T-cell (primary cell): Measurements from ENCODE around the gene ASPG. TPM values are rescaled to one million over a fixed set of nuclear protein-coding genes. Genes with fewer than 3 reads are reported as not detected.

Experiments
- ATAC-seq, 4 experiments: fragments of 200-7000 bp in 3 of 4; fragments of 150-1000 bp in 1 of 4; cut with Tn5 transposase; replicated peaks in 1 of 4; 1 replicate in 3 of 4; 2 replicates in 1 of 4; pipeline ENCODE4 v1.10.0; 2021; ENCODE audit warnings: moderate library complexity in 3 of 4, mild to moderate bottlenecking in 2 of 4, moderate number of reproducible peaks in 1 of 4
- CTCF ChIA-PET, 2 donors: fragments of 300-600 bp; sonication (Branson Sonifier 250); formaldehyde crosslinking; loops; one replicate each; lab custom pipeline; 2022; ENCODE audit warnings: antibody characterized with exemption in 2 of 2; lab: Charles Lee
- POLR2A ChIA-PET, 2 donors: fragments of 300-600 bp; sonication (Branson Sonifier 250); formaldehyde crosslinking; loops; one replicate each; lab custom pipeline; 2022; ENCODE audit warnings: antibody characterized with exemption in 2 of 2; lab: Charles Lee
- DNase-seq, 35 experiments: peaks; one replicate each; pipeline versions ENCODE4 v3.0.0 to v3.0.0-alpha.2; 2013 to 2023
- H3K27ac ChIP-seq: one replicate; pipeline ENCODE4 v1.5.1; 2013; ENCODE audit warnings: low read length
- H3K27me3 ChIP-seq, 2 experiments: replicated peaks in 1 of 2; 1 replicate in 1 of 2; 2 replicates in 1 of 2; pipeline versions ENCODE4 v1.6.1 to v1.7.0; 2013; ENCODE audit warnings: low read length in 1 of 2, mixed read lengths in 1 of 2; ENCODE audit not compliant: control insufficient read depth in 2 of 2, insufficient read depth in 2 of 2; ENCODE audit errors: extremely low read depth in 1 of 2
- H3K36me3 ChIP-seq, 2 donors: 1 replicate in 1 of 2; 2 replicates in 1 of 2; pipeline versions ENCODE4 v1.6.1 to v1.7.0; 2013; ENCODE audit warnings: low read length in 1 of 2; ENCODE audit not compliant: control insufficient read depth in 2 of 2, insufficient read depth in 1 of 2; ENCODE audit errors: extremely low read depth in 1 of 2
- H3K4me1 ChIP-seq, 2 experiments: 1 replicate in 1 of 2; 2 replicates in 1 of 2; pipeline versions ENCODE4 v1.6.1 to v1.7.0; 2013; ENCODE audit warnings: low read length in 2 of 2, mixed read lengths in 1 of 2; ENCODE audit not compliant: insufficient read depth in 2 of 2, control insufficient read depth in 1 of 2; ENCODE audit errors: extremely low read depth in 1 of 2
- H3K4me3 ChIP-seq, 2 donors: 1 replicate in 1 of 2; 2 replicates in 1 of 2; pipeline versions ENCODE4 v1.5.1 to v1.7.0; 2013; ENCODE audit warnings: mild to moderate bottlenecking in 2 of 2, low read length in 1 of 2, moderate library complexity in 1 of 2; ENCODE audit not compliant: control insufficient read depth in 1 of 2; ENCODE audit errors: extremely low read depth in 1 of 2
- H3K9me3 ChIP-seq: 2 replicates; pipeline ENCODE4 v1.7.0; 2013
- H3K27ac Mint-ChIP-seq, 2 donors: one replicate each; pipeline ENCODE4 v1.8.0; 2020 to 2021; ENCODE audit warnings: mild to moderate bottlenecking in 2 of 2, mixed read lengths in 2 of 2
- H3K27me3 Mint-ChIP-seq, 2 donors: one replicate each; pipeline ENCODE4 v1.8.0; 2021 to 2022; ENCODE audit warnings: mixed read lengths in 2 of 2
- H3K36me3 Mint-ChIP-seq: one replicate; pipeline ENCODE4 v1.8.0; 2021; ENCODE audit warnings: mixed read lengths
- H3K4me1 Mint-ChIP-seq, 3 donors: one replicate each; pipeline ENCODE4 v1.8.0; 2020 to 2022; ENCODE audit warnings: mixed read lengths in 3 of 3, mild to moderate bottlenecking in 1 of 3
- H3K4me3 Mint-ChIP-seq, 3 donors: one replicate each; pipeline ENCODE4 v1.8.0; 2020 to 2022; ENCODE audit warnings: mild to moderate bottlenecking in 3 of 3, mixed read lengths in 3 of 3, moderate library complexity in 3 of 3
- H3K9me3 Mint-ChIP-seq, 3 donors: one replicate each; pipeline ENCODE4 v1.8.0; 2020 to 2022; ENCODE audit warnings: mixed read lengths in 3 of 3
- WGBS: methylation state at CpG from one replicate; pipeline ENCODE4 v1.1.5; 2013; ENCODE audit warnings: missing lambda C conversion rate; ENCODE audit not compliant: insufficient coverage; 5-methylcytosine and 5-hydroxymethylcytosine counted together
- total RNA-seq, 35 experiments: library from RNA in 6 of 35; stranded (reverse) in 6 of 35; fragments of 120-200 nt in 1 of 35; gene quantifications; one replicate each; pipeline versions ENCODE4 v1.2.1 to v1.2.4 and lab custom pipeline; 2013 to 2026

ASPG gene
- total RNA-seq, 5 donors from 2014 or later (not counting 1 experiment from before 2014, with no cell fraction given): 0.26 to 0.57 (median 0.38) TPM; not detected in 2

DNA sequence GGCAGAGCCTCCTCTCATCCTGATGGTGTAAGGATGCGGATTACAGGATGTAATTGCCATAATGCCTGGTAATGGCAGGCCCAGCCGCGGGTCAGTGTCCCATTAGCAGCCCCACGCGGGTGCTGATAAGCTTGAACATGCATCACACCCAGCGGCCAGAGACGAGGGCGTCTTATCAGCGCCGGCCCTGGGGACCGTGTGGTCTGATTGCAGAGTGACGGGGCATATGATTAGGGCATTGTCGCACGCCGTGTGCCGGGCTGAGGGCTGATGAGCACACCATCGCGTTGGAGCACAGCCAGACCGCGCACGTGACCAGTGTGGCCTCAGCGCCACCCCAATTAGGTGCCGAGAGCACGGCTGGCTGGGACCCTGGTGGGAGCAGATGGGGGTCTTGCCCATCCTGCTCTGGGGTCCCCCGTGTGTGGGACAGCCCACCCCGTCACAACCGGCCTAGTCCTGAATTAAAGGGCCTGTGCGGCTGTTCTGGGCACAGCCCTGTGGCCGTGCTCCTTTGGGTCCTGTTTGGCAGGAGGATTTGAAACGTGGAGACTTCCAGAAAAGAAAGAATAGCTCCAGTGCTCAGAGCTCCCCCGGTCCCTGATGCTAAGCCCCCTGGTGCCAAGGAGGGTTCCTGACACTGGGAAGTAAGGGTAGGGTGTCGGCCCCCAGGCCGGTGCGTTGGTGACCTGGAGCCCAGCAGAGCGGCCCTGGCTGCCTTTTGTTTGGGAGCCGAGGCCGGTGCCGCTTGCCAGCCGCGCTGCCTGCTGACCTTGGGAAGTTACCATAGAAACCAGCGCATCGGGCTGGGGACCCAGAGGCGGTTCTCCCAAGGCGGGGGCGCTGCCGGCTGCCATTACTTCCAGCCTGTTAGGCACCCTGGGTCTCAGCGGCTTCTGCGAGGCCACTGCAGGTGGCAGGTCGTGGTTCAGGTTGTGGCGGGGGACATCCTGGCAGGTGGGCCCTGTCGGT, 73.6 kb downstream of the ASPG start:
- no peak overlapping the region for H3K4me3 ChIP-seq
- 87% methylated on average over 43 of the region's 51 CpGs for WGBS
- H3K27ac ChIP-seq: no peak overlapping the region
- no peaks in the 10 kb centered on the region for H3K36me3 ChIP-seq
- no peaks in the 10 kb centered on the region for H3K4me1 ChIP-seq
- H3K27ac Mint-ChIP-seq: no peak overlapping the region
- ChIA-PET POLR2A (no interaction called here), CTCF (no interaction called here)
- H3K9me3 ChIP-seq: no peaks in the 10 kb centered on the region
- H3K27me3 ChIP-seq: peaks cover 0 to 6% of the 10 kb centered on the region in 2 experiments
- H3K9me3 Mint-ChIP-seq: no peaks in the 10 kb centered on the region
- ATAC-seq (no peak), DNase-seq (no peak)
- no peaks in the 10 kb centered on the region for H3K27me3 Mint-ChIP-seq
- H3K4me3 Mint-ChIP-seq: no peak overlapping the region
- H3K4me1 Mint-ChIP-seq: no peaks in the 10 kb centered on the region
- H3K36me3 Mint-ChIP-seq: no peaks in the 10 kb centered on the region

- no peaks in the 10 kb centered on the region for H3K36me3 ChIP-seq
- no peak for ATAC-seq
- H3K9me3 ChIP-seq: no peaks in the 10 kb centered on the region
- H3K27ac ChIP-seq: no peak overlapping the region
- no peaks in the 10 kb centered on the region for H3K4me1 ChIP-seq
- no peak overlapping the region for H3K27ac Mint-ChIP-seq
- ChIA-PET POLR2A (no interaction called here), CTCF (no interaction called here)
- H3K4me3 ChIP-seq: no peak overlapping the region
- H3K36me3 Mint-ChIP-seq: no peaks in the 10 kb centered on the region
- peaks cover 0 to 2% of the 10 kb centered on the region in 2 experiments for H3K27me3 ChIP-seq
- H3K4me3 Mint-ChIP-seq: no peak overlapping the region
- H3K4me1 Mint-ChIP-seq: no peaks in the 10 kb centered on the region
- H3K27me3 Mint-ChIP-seq: no peaks in the 10 kb centered on the region
- DNase-seq: no peak
- no peaks in the 10 kb centered on the region for H3K9me3 Mint-ChIP-seq
- WGBS: 72% methylated on average over 5 of the region's 9 CpGs
Observed at GRCh38 chr14:104159990-104160389, 74.5 kb downstream of the ASPG start.

- no peak overlapping the region for H3K27ac Mint-ChIP-seq
- Histone ChIP-seq H3K36me3 (no peaks in the 10 kb centered on the region), H3K9me3 (no peaks in the 10 kb centered on the region), H3K4me3 (no peak overlapping the region), H3K27ac (no peak overlapping the region), H3K4me1 (no peaks in the 10 kb centered on the region), H3K27me3 (peaks cover 0 to 2% of the 10 kb centered on the region in 2 experiments)
- ChIA-PET POLR2A (no interaction called here), CTCF (no interaction called here)
- H3K27me3 Mint-ChIP-seq: no peaks in the 10 kb centered on the region
- WGBS: 81% methylated on average over 19 of the region's 23 CpGs
- H3K4me3 Mint-ChIP-seq: no peak overlapping the region
- no peaks in the 10 kb centered on the region for H3K4me1 Mint-ChIP-seq
- ATAC-seq (no peak), DNase-seq (no peak)
- H3K36me3 Mint-ChIP-seq: no peaks in the 10 kb centered on the region
- H3K9me3 Mint-ChIP-seq: no peaks in the 10 kb centered on the region
Observed at GRCh38 chr14:104161602-104162367, 76.3 kb downstream of the ASPG start.

- no peak overlapping the region for H3K4me3 ChIP-seq
- H3K36me3 ChIP-seq: no peaks in the 10 kb centered on the region
- DNase-seq (no peak), ATAC-seq (no peak)
- H3K9me3 ChIP-seq: no peaks in the 10 kb centered on the region
- ChIA-PET CTCF (no interaction called here), POLR2A (no interaction called here)
- Mint-ChIP-seq H3K27ac (no peak overlapping the region), H3K4me1 (no peaks in the 10 kb centered on the region), H3K27me3 (no peaks in the 10 kb centered on the region), H3K9me3 (no peaks in the 10 kb centered on the region), H3K4me3 (no peak overlapping the region), H3K36me3 (no peaks in the 10 kb centered on the region)
- no peaks in the 10 kb centered on the region for H3K4me1 ChIP-seq
- H3K27ac ChIP-seq: no peak overlapping the region
- no CpG with 5 or more reads among the region's 9 CpGs for WGBS
- H3K27me3 ChIP-seq: peaks cover 0 to 2% of the 10 kb centered on the region in 2 experiments
Observed at GRCh38 chr14:104162495-104162894, 77.0 kb downstream of the ASPG start.

- Histone ChIP-seq H3K4me3 (no peak overlapping the region), H3K9me3 (no peaks in the 10 kb centered on the region), H3K27me3 (peaks cover 0 to 8% of the 10 kb centered on the region in 2 experiments), H3K36me3 (no peaks in the 10 kb centered on the region), H3K27ac (no peak overlapping the region), H3K4me1 (no peaks in the 10 kb centered on the region)
- 84% methylated on average over 18 of the region's 21 CpGs for WGBS
- CTCF ChIA-PET: no interaction called here
- POLR2A ChIA-PET: no interaction called here
- Mint-ChIP-seq H3K4me3 (no peak overlapping the region), H3K9me3 (no peaks in the 10 kb centered on the region), H3K36me3 (no peaks in the 10 kb centered on the region), H3K4me1 (no peaks in the 10 kb centered on the region), H3K27ac (no peak overlapping the region), H3K27me3 (no peaks in the 10 kb centered on the region)
- ATAC-seq (no peak), DNase-seq (no peak)
Observed at GRCh38 chr14:104163541-104163940, 78.0 kb downstream of the ASPG start.

GRCh38 chr14:104164041-104164440, 78.5 kb downstream of the ASPG start:
- Mint-ChIP-seq H3K9me3 (no peaks in the 10 kb centered on the region), H3K36me3 (no peaks in the 10 kb centered on the region), H3K27me3 (no peaks in the 10 kb centered on the region), H3K4me1 (no peaks in the 10 kb centered on the region), H3K4me3 (no peak overlapping the region), H3K27ac (no peak overlapping the region)
- Histone ChIP-seq H3K27me3 (peaks cover 0 to 8% of the 10 kb centered on the region in 2 experiments), H3K36me3 (no peaks in the 10 kb centered on the region), H3K4me1 (no peaks in the 10 kb centered on the region), H3K9me3 (no peaks in the 10 kb centered on the region), H3K27ac (no peak overlapping the region), H3K4me3 (no peak overlapping the region)
- ATAC-seq (no peak), DNase-seq (no peak)
- ChIA-PET CTCF (no interaction called here), POLR2A (no interaction called here)
- 94% methylated on average over 16 of the region's 23 CpGs for WGBS
